Measurements from ENCODE around the gene CA11. TPM values are rescaled to one million over a fixed set of nuclear protein-coding genes. Genes with fewer than 3 reads are reported as not detected.

Gene CA11
- total RNA-seq, 6 experiments from 2014 or later, result 0.53 to 2.5 (median 1.4) TPM

- DNase-seq, result no peak
- TF ChIP-seq CTCF (IDR thresholded peaks at IDR 0.05), result no peak
- Mint-ChIP-seq H3K9me3 (no peaks in the 10 kb centered on the region), H3K27me3 (ENCODE audit: insufficient read depth) (peaks cover 22% of the 10 kb centered on the region), H3K4me1 (ENCODE audit: low read depth) (peaks cover 21% of the 10 kb centered on the region), H3K27ac (no peak overlapping the region; the same call in 1 of the 2 replicates), H3K4me3 (peak overlapping the region; percentile 69), H3K36me3 (ENCODE audit: low read depth) (no peaks in the 10 kb centered on the region)
Observed at GRCh38 chr19:48645620-48646000, 377 bp downstream of the CA11 start.

- H3K36me3 Mint-ChIP-seq (ENCODE audit: low read depth), result no peaks in the 10 kb centered on the region
- no peak overlapping the region for H3K27ac Mint-ChIP-seq
- peaks cover 23% of the 10 kb centered on the region for H3K27me3 Mint-ChIP-seq (ENCODE audit: insufficient read depth)
- peak; percentile 45 for DNase-seq
- H3K4me1 Mint-ChIP-seq (ENCODE audit: low read depth), result peaks cover 22% of the 10 kb centered on the region
- H3K9me3 Mint-ChIP-seq, result no peaks in the 10 kb centered on the region
- TF ChIP-seq CTCF (IDR thresholded peaks at IDR 0.05), result no peak
- peak overlapping the region; percentile 35; the same call in 1 of the 2 replicates for H3K4me3 Mint-ChIP-seq
Observed at GRCh38 chr19:48644839-48645619, 958 bp downstream of the CA11 start.

GRCh38 chr19:48644355-48644754 is 1.6 kb downstream of the CA11 start:
- H3K27ac Mint-ChIP-seq, result no peak overlapping the region
- H3K4me1 Mint-ChIP-seq (ENCODE audit: low read depth), result peaks cover 22% of the 10 kb centered on the region
- no peak overlapping the region for H3K4me3 Mint-ChIP-seq
- no peak for TF ChIP-seq CTCF (IDR thresholded peaks at IDR 0.05)
- no peak for DNase-seq
- H3K36me3 Mint-ChIP-seq (ENCODE audit: low read depth), result no peaks in the 10 kb centered on the region
- H3K9me3 Mint-ChIP-seq, result no peaks in the 10 kb centered on the region
- H3K27me3 Mint-ChIP-seq (ENCODE audit: insufficient read depth), result peaks cover 22% of the 10 kb centered on the region

- H3K27me3 Mint-ChIP-seq (ENCODE audit: insufficient read depth), result peaks cover 27% of the 10 kb centered on the region
- H3K4me1 Mint-ChIP-seq (ENCODE audit: low read depth), result peaks cover 23% of the 10 kb centered on the region
- no peak for DNase-seq
- no peaks in the 10 kb centered on the region for H3K9me3 Mint-ChIP-seq
- no peak overlapping the region for H3K27ac Mint-ChIP-seq
- no peak overlapping the region for H3K4me3 Mint-ChIP-seq
- no peaks in the 10 kb centered on the region for H3K36me3 Mint-ChIP-seq (ENCODE audit: low read depth)
- no peak for TF ChIP-seq CTCF (IDR thresholded peaks at IDR 0.05)
Observed at GRCh38 chr19:48642862-48643261, 3.1 kb downstream of the CA11 start.

- DNase-seq, result no peak
- H3K27me3 Mint-ChIP-seq (ENCODE audit: insufficient read depth), result peaks cover 27% of the 10 kb centered on the region
- H3K4me1 Mint-ChIP-seq (ENCODE audit: low read depth), result peaks cover 28% of the 10 kb centered on the region
- H3K36me3 Mint-ChIP-seq (ENCODE audit: low read depth), result no peaks in the 10 kb centered on the region
- TF ChIP-seq CTCF (IDR thresholded peaks at IDR 0.05), result no peak
- H3K9me3 Mint-ChIP-seq, result no peaks in the 10 kb centered on the region
- no peak overlapping the region for H3K4me3 Mint-ChIP-seq
- no peak overlapping the region for H3K27ac Mint-ChIP-seq
Observed at GRCh38 chr19:48641850-48642249, 4.1 kb downstream of the CA11 start.

All from HFFc6 (cell line).